ENCODE data around the gene GPC5. TPM values are rescaled to one million over a fixed set of nuclear protein-coding genes. Genes with fewer than 3 reads are reported as not detected.
"Not testable (repeated sequence)": the region's sequence is repeated elsewhere in the genome, so short reads cannot be mapped to it uniquely, and the experiment has no call there.

The GPC5 gene
- total RNA-seq, 1 experiment from 2014 or later: 14.2 TPM

DNA sequence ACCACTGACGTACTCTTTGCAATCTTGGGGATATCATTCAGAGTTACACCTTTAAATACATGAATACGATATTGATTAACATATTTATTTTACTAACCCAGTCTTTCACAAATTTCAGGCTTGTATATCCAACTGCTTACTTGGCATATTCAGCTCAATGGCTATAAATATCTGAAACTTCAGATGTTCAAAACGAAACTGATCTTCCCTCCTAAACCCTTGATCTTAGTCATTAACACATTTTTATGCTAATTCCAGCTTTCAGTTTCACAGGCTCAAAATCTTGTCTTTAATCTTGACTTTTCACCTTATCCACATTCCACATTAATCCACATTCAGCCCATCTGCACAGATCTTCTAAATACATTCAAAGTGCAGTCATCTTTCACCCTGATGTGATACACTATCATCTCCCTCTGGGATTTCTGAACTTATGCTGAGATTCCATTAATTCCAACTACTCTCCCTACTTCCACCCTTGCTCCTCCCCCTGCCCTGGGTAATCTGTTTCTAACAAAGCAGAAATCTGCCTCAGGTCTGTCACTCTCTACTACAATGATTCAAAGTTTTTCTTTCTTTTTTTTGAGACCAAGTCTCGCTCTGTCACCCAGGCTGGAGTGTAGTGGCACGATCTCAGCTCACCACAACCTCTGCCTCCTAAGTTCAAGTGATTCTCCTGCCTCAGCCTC, 387.2 kb downstream of the GPC5 start:
- in situ Hi-C loops (cut with HindIII; ENCODE audit: low sequenced_read_pairs): no loop called here
- DNase-seq (ENCODE audit: low spot score): no peak

- no peak for DNase-seq (ENCODE audit: low spot score)
- in situ Hi-C loops (cut with HindIII; ENCODE audit: low sequenced_read_pairs): no loop called here
Measured at GRCh38 chr13:91792054-91792453, 393.6 kb downstream of the GPC5 start.

GRCh38 chr13:91797567-91797966, 399.1 kb downstream of the GPC5 start:
- no peak for DNase-seq (ENCODE audit: low spot score)
- in situ Hi-C loops (cut with HindIII; ENCODE audit: low sequenced_read_pairs): no loop called here

- DNase-seq (ENCODE audit: low spot score); in situ Hi-C loops (cut with HindIII; ENCODE audit: low sequenced_read_pairs): not testable (repeated sequence)
Measured at GRCh38 chr13:91798338-91798737, 399.9 kb downstream of the GPC5 start.

DNA sequence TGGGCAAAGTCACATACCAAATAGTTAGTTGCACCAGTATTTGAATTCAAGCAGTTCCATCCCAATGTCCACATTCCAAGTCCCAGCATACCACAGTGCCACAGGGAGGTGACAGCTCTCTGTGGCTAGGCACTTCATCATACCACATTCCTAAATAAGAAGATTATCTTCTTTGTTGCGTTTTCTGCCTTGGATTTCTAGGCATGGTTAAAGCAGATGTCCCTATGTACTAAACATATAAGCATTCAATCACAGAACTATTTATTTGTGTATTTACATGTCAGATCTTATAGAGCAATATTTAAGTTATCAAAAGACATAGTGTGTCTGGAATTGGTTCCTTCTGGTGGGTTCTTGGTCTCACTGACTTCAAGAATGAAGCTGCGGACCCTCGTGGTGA, 403.4 kb downstream of the GPC5 start:
- DNase-seq (ENCODE audit: low spot score); in situ Hi-C loops (cut with HindIII; ENCODE audit: low sequenced_read_pairs): not testable (repeated sequence)

DNA sequence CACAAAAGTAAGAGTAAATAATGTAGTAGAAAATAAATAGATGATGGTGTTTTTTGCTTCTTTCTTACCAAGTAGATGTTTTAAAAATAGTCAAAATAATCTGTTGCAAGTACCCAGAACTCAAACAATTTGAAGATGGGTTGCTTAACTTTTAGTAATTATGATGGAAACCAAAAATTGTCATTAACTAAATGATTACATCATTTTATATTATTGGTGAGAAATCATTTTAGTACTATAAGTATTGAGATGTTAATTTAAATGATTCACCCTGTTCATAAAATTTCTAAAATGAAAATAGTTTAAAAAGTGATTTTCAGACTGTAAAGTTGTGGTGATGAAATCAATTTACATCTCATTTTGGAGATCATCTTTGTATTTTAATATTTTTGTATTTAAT, 404.5 kb downstream of the GPC5 start:
- in situ Hi-C loops (cut with HindIII; ENCODE audit: low sequenced_read_pairs): no loop called here

GRCh38 chr13:91804724-91805123, 406.3 kb downstream of the GPC5 start:
- in situ Hi-C loops (cut with HindIII; ENCODE audit: low sequenced_read_pairs): no loop called here
- DNase-seq (ENCODE audit: low spot score): no peak

More for the DNA sequence above, 404.5 kb downstream of the GPC5 start:
- no peak for DNase-seq (ENCODE audit: low spot score)

GRCh38 chr13:91805605-91806004, 407.2 kb downstream of the GPC5 start:
- in situ Hi-C loops (cut with HindIII; ENCODE audit: low sequenced_read_pairs): no loop called here

DNA sequence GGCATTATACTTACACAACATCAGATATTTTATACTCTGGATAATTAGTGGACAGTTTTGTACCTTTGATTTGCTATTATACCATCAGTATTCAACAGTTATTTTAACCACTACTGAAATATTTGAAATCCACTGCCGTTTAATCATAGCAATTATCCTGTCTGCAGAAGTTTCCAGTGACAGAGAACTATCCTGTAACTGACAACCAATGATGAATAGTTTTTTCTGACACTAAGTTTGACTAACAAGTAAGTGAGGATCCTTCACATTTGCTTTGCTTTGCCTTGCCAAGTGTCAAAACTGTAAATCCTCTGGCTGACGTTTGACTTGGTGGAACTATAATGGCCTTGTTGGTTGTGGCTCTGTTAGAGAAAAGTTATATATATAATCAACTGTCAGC, 410.7 kb downstream of the GPC5 start:
- no peak for DNase-seq (ENCODE audit: low spot score)
- in situ Hi-C loops (cut with HindIII; ENCODE audit: low sequenced_read_pairs): no loop called here

More at GRCh38 chr13:91805605-91806004, 407.2 kb downstream of the GPC5 start:
- DNase-seq (ENCODE audit: low spot score): no peak

DNA sequence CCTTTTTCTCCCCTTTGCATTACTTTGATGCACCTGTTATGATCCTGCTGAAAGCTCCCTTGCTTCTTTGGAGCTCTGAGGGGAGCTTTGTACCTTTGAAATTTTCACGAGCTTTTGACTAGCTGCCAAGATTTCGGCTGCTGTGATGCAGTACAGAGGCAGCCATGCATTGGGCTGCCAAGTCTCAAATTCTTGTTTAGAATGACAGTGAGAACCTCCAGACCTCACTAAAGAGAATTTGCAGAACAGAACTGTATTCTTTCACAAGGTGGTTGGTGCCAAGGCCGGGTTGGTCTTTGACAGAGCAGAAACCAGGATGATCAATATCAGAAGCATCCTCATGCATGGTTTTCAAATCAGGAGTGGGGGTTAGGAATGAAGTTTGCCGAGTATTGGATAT, 414.8 kb downstream of the GPC5 start:
- no peak for DNase-seq (ENCODE audit: low spot score)
- in situ Hi-C loops (cut with HindIII; ENCODE audit: low sequenced_read_pairs): no loop called here

DNA sequence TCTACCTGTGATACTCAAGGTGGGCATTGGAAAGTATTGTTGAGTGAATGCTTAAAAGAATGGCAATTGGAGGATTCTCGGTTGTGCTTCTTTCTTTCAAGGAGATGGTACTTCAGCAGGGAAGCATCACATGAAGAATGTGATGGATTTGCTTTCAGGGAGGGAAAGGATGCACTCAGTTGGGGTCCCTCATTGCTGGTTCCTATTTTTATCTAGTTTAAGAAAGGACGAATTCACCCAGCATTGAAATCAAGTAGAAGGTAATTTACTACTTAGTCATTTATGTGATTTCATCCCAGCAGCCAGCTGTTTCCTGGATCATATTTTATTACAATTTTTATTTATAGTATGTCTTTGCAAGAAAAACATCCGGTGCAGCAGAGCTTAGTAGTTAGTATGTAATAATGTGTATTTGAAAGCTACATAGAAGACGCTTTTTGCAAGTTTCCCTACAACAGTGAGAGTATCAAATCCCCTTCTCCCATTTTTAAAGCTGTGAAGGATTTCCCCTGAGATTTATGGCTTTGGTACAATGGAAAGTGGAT, 417.9 kb downstream of the GPC5 start:
- in situ Hi-C loops (cut with HindIII; ENCODE audit: low sequenced_read_pairs): no loop called here
- no peak for DNase-seq (ENCODE audit: low spot score)

DNA sequence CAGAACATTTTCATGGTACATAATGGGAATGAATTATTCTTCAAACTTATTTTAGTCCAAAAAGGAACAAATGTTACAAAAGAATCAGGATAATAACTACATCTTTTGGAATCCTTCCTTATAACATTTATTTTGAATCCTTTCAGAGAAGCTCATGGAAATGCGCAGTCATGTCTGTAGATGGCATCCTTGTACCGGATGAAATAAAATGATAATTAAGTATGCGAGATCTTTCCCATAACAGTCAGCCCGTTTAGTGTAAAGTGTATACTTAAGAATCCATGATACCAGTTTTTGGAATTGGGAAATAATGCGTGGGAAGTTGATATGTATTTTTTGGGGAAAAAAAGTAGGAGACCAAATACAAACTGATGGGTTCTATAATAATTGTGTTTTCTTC, 418.8 kb downstream of the GPC5 start:
- peak; percentile 12 for DNase-seq (ENCODE audit: low spot score)
- in situ Hi-C loops (cut with HindIII; ENCODE audit: low sequenced_read_pairs): no loop called here

DNA sequence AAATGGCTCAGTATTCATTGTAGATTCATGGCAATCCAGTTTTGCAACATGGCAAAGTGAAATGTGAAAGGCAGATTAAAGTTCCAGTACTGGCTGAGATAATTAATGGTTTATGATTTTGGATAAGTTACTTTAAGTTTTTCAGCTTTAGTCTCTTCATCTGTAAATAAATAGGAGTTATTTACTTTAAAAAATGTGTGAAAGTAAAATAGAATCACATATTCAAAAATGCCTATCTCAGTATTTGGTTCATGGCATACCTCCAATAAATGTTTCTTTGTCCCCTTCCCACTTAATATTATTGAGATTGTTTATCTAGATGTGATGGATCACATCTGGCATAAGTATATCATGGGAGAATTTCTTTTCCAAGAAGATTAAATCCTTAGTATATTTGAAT, 426.0 kb downstream of the GPC5 start:
- DNase-seq (ENCODE audit: low spot score): no peak
- in situ Hi-C loops (cut with HindIII; ENCODE audit: low sequenced_read_pairs): no loop called here

DNA sequence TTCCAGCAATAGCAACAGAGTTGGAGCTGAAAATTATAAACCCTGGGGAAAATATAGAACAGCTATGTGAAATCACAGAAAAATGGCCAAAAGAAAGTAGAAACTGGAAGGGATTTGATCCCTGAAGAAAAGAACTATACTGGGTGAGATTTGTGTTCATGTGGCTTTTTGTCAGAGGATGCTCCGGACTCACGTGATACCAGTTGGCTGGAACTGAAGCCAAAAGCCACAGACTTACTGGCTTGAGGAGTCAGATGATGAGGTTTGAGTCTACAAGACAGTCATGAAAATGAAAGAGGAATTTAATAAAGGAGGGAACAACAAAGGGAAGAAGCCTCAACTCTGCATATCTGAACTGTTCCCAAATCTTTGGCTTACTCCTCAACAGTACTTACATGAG, 427.1 kb downstream of the GPC5 start:
- in situ Hi-C loops (cut with HindIII; ENCODE audit: low sequenced_read_pairs): no loop called here
- no peak for DNase-seq (ENCODE audit: low spot score)

DNA sequence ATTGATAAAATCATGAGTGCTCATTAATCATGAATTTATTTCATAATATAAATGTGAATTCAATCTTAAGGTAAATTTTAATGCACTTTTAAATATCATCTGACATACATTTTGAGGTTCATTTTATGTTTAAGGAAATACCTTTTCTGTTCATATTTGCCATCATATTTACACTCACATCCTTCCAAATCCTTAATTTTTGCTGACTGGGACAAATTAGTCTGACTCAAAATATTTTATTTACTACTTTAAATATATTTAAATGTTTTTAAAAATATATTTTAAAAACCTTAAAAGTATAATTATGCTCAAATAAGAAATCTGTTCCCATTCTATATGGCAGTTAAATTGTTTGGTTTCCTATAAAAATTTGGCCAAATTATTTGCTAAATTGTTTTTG, 438.1 kb downstream of the GPC5 start:
- DNase-seq (ENCODE audit: low spot score): no peak

GRCh38 chr13:91845612-91846011, 447.2 kb downstream of the GPC5 start:
- DNase-seq (ENCODE audit: low spot score): no peak
- in situ Hi-C loops (cut with HindIII; ENCODE audit: low sequenced_read_pairs): no loop called here

More for the DNA sequence above, 438.1 kb downstream of the GPC5 start:
- in situ Hi-C loops (cut with HindIII; ENCODE audit: low sequenced_read_pairs): no loop called here

- no peak for DNase-seq (ENCODE audit: low spot score)
- in situ Hi-C loops (cut with HindIII; ENCODE audit: low sequenced_read_pairs): no loop called here
Measured at GRCh38 chr13:91863699-91864098, 465.3 kb downstream of the GPC5 start.

- DNase-seq (ENCODE audit: low spot score): no peak
Measured at GRCh38 chr13:91868351-91868750, 469.9 kb downstream of the GPC5 start.

DNA sequence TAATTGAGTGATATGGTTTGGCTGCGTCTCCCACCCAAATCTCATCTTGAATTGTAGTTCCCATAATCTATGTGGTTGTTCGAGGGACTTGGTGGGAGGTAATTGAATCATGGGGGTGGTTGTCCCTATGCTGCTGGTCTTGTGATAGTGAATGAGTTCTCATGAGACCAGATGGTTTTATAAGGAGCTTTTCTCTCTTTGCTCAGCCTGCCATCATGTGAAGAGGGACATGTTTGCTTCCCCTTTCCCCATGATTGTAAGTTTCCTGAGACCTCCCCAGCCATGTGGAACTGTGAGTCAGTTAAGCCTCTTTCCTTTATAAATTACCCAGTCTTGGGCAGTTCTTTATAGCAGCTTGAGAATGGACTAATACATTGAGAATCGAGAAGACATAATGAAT, 480.1 kb downstream of the GPC5 start:
- in situ Hi-C loops (cut with HindIII; ENCODE audit: low sequenced_read_pairs): no loop called here
- no peak for DNase-seq (ENCODE audit: low spot score)

More at GRCh38 chr13:91868351-91868750, 469.9 kb downstream of the GPC5 start:
- in situ Hi-C loops (cut with HindIII; ENCODE audit: low sequenced_read_pairs): no loop called here

- in situ Hi-C loops (cut with HindIII; ENCODE audit: low sequenced_read_pairs): no loop called here
- DNase-seq (ENCODE audit: low spot score): no peak
Measured at GRCh38 chr13:91879360-91879759, 480.9 kb downstream of the GPC5 start.

DNA sequence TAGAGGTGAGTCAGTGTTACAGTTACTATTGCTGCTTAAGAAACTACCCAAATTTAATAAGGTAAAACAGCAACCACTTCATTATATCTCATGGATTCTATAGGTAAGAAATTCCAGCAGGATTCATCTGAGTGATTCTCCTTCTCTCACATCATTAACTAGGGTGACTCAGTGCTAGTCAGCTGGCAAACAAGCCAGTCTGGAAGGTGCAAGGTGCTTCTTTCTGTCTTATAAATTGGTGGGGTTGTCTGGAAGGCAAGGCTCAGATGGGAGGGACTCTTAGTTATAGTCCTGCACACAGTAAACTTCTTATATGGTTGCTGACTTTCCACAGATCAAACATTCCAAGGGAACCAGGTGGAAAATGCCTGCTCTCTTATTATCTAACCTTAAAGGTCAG, 484.5 kb downstream of the GPC5 start:
- in situ Hi-C loops (cut with HindIII; ENCODE audit: low sequenced_read_pairs): no loop called here
- no peak for DNase-seq (ENCODE audit: low spot score)
